Left lung (tissue), 10 donors: ENCODE data around the gene OSBPL5. TPM values are rescaled to one million over a fixed set of nuclear protein-coding genes. Genes with fewer than 3 reads are reported as not detected.
A peak's percentile ranks its signal among the peaks of the same experiment; 100 is the strongest.

Source experiments
- ATAC-seq: fragments of 200-7000 bp; cut with Tn5 transposase; one replicate; pipeline ENCODE4 v1.9.1; 2020; ENCODE audit warnings: moderate library complexity
- DNase-seq, 4 donors: peaks; one replicate each; pipeline ENCODE4 v3.0.0-alpha.2; 2013 to 2020
- H3K27ac ChIP-seq, 2 donors: fragments of 200-600 bp; sonication (generic) in 1 of 2; one replicate each; pipeline versions ENCODE4 v1.5.0 to v1.8.0; 2020 to 2021
- H3K27me3 ChIP-seq, 2 donors: fragments of 200-600 bp; sonication (generic) in 1 of 2; one replicate each; pipeline versions ENCODE4 v1.5.0 to v1.8.0; 2020 to 2021
- H3K36me3 ChIP-seq, 2 donors: fragments of 200-600 bp; sonication (generic) in 1 of 2; one replicate each; pipeline versions ENCODE4 v1.5.0 to v1.8.0; 2020 to 2021
- H3K4me1 ChIP-seq, 2 donors: fragments of 200-600 bp; one replicate each; pipeline ENCODE4 v1.8.0; 2021
- H3K4me3 ChIP-seq, 2 donors: fragments of 200-600 bp; sonication (generic) in 1 of 2; one replicate each; pipeline versions ENCODE4 v1.5.0 to v1.8.0; 2020 to 2021; ENCODE audit warnings: mild to moderate bottlenecking in 1 of 2
- H3K9me3 ChIP-seq, 2 donors: fragments of 200-600 bp; sonication (generic) in 1 of 2; one replicate each; pipeline versions ENCODE4 v1.5.0 to v1.8.0; 2020 to 2021
- CTCF ChIP-seq, 2 donors: fragments of 200-600 bp; sonication (generic) in 1 of 2; IDR thresholded peaks; one replicate each; pipeline versions ENCODE4 v1.5.0 to v1.8.0; 2021; ENCODE audit warnings: antibody characterized with exemption in 2 of 2
- intact Hi-C, 2 donors: fragments of 100-400 bp; cut with DNase I; formaldehyde crosslinking; loops; one replicate each; pipeline versions ENCODE4 v1.11.2 to v1.14.2; 2022
- polyA plus RNA-seq, 6 donors: library from polyadenylated mRNA; unstranded; fragments of 120-200 nt; gene quantifications; one replicate each; pipeline ENCODE4 v1.2.1, GENCODE V29; 2013; ENCODE audit not compliant: insufficient read length in 6 of 6
- total RNA-seq, 2 donors: library from RNA; stranded (reverse); fragmentation: NEBNext Ultra II Directional; extraction: Animal tissue kit (Norgen Biotek cat#: 25700); gene quantifications; one replicate each; pipeline ENCODE4 v1.2.1, GENCODE V29; 2021
- donor health status: DM: no; HTN: yes; CAD: no.
- donor health status: DM: no; HTN: no; CAD: no.

The OSBPL5 gene
- total and polyA plus RNA-seq, 8 donors: 19.5 to 39.6 (median 30.4) TPM

DNA sequence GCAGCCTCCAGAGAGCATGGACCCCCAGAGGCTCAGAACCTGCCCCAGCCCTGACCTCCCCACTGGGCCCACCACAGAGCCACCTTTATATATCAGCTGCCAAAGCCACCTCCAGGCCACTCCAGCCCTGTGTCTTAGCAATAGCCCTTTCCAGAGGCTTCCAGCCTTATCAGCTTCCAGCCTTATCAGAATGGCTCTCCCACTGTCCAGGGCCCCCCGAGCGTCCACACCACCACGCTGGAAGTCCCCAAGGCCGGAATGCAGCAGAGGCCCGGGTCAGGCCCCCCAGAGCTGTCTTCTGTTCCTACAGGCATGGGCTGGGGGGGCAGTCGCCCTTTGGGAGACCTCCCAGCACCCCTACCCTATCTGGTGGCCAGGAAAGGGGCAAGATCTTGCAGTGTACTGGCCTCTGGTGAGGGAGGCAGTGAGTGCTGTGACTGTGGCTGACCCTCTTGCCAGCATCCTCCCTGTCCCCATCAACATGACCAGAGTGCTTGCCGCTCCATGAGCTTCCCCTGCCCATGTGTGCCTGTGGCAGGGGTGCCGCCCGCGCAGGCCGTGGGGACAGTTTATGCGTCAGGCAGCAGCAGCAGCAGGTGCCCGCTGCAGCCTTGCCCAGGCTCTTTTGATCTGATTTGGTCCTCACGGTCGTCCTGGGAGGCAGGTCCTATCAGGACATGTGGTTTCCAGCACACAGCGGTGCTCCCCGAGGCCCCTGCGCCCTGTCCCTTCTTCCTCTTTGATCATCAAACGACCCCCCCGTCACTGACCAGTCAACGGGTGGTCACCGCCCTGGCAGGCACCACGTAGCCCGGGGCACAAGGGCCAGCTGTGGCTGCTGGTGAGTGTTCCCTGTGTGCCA, 15.9 kb downstream of the OSBPL5 start:
- H3K4me3 ChIP-seq: no peak overlapping the region
- H3K36me3 ChIP-seq: peaks cover 0 to 15% of the 10 kb centered on the region in 2 donors
- H3K27ac ChIP-seq: no peak overlapping the region
- ATAC-seq (no peak), DNase-seq (peak in 1 of 4 donors; percentile 62)
- intact Hi-C loops: no loop called here
- H3K9me3 ChIP-seq: no peaks in the 10 kb centered on the region
- H3K4me1 ChIP-seq: peaks cover 14 to 22% of the 10 kb centered on the region in 2 donors
- no peaks in the 10 kb centered on the region for H3K27me3 ChIP-seq
- no peak for TF ChIP-seq CTCF (IDR thresholded peaks at IDR 0.05)

GRCh38 chr11:3148255-3148989, 16.7 kb downstream of the OSBPL5 start:
- Histone ChIP-seq H3K36me3 (peaks cover 0 to 16% of the 10 kb centered on the region in 2 donors), H3K27me3 (no peaks in the 10 kb centered on the region), H3K27ac (no peak overlapping the region), H3K4me3 (no peak overlapping the region), H3K4me1 (peaks cover 6 to 14% of the 10 kb centered on the region in 2 donors), H3K9me3 (no peaks in the 10 kb centered on the region)
- intact Hi-C loops: no loop called here
- ATAC-seq: no peak
- no peak for TF ChIP-seq CTCF (IDR thresholded peaks at IDR 0.05)
- DNase-seq: no peak

DNA sequence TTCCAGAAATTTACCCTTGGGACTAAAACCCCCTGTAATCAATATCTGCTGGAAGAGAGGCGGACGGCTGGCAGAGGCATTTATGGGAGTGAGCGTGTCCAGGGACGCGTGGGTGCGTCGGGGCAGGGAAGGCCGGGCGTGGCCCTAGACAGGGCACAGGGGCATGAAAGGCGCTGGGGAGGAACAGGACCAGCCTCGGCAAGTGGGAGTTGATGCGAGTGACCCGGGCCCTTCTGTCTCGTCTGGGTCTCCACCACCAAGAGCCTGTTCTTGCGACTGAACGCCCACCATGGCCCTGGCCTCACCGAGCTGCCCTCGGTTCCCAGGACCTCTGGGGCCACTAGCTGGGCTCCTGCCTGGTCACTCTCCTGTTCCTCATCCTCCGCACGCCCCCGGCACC, 17.5 kb downstream of the OSBPL5 start:
- Histone ChIP-seq H3K27ac (no peak overlapping the region), H3K36me3 (peaks cover 0 to 19% of the 10 kb centered on the region in 2 donors), H3K4me1 (peaks cover 0 to 6% of the 10 kb centered on the region in 2 donors), H3K4me3 (no peak overlapping the region), H3K9me3 (no peaks in the 10 kb centered on the region), H3K27me3 (no peaks in the 10 kb centered on the region)
- no peak for TF ChIP-seq CTCF (IDR thresholded peaks at IDR 0.05)
- DNase-seq (no peak), ATAC-seq (no peak)
- intact Hi-C loops: no loop called here

- intact Hi-C loops: no loop called here
- ATAC-seq (peak; percentile 8), DNase-seq (no peak)
- Histone ChIP-seq H3K27me3 (no peaks in the 10 kb centered on the region), H3K36me3 (peaks cover 0 to 19% of the 10 kb centered on the region in 2 donors), H3K9me3 (no peaks in the 10 kb centered on the region), H3K27ac (peak overlapping the region in 1 of 2 donors; percentile 48), H3K4me1 (peaks cover 0 to 4% of the 10 kb centered on the region in 2 donors), H3K4me3 (no peak overlapping the region)
- no peak for TF ChIP-seq CTCF (IDR thresholded peaks at IDR 0.05)
These were observed 17.9 kb downstream of the OSBPL5 start for GRCh38 chr11:3147257-3147619.
